Epithelial cell of esophagus (primary cell): ENCODE measurements around the gene PRELID3B.

ENCODE experiments used
- DNase-seq: peaks from one replicate; pipeline ENCODE4 v3.0.0; 2010; ENCODE audit warnings: low read depth
- H3K4me3 ChIP-seq: 2 replicates; pipeline ENCODE4 v1.5.1; 2011; ENCODE audit warnings: mild to moderate bottlenecking, low read length, control low read depth
- CTCF ChIP-seq: IDR thresholded peaks from 2 replicates; pipeline ENCODE4 v1.5.1; 2011; ENCODE audit warnings: low read depth, mild to moderate bottlenecking, low read length, control low read depth, inconsistent platforms; ENCODE audit not compliant: insufficient read depth; ENCODE audit errors: missing control alignments

Gene PRELID3B

GRCh38 chr20:58989196-58989595 lies 53.4 kb downstream of the PRELID3B start:
- DNase-seq, result no peak
- TF ChIP-seq CTCF, result no peak
- H3K4me3 ChIP-seq, result no peak overlapping the region

- no peak overlapping the region for H3K4me3 ChIP-seq
- no peak for DNase-seq
- TF ChIP-seq CTCF, result no peak
Observed at GRCh38 chr20:58988565-58988882, 54.1 kb downstream of the PRELID3B start.

GRCh38 chr20:58987790-58988564 lies 54.6 kb downstream of the PRELID3B start:
- no peak for TF ChIP-seq CTCF
- H3K4me3 ChIP-seq, result no peak overlapping the region
- no peak for DNase-seq

- no peak overlapping the region for H3K4me3 ChIP-seq
- DNase-seq, result no peak
Observed at GRCh38 chr20:58986968-58987517, 55.5 kb downstream of the PRELID3B start.

GRCh38 chr20:58986286-58986967 lies 56.2 kb downstream of the PRELID3B start:
- DNase-seq, result no peak
- H3K4me3 ChIP-seq, result no peak overlapping the region
- TF ChIP-seq CTCF, result no peak

More at GRCh38 chr20:58986968-58987517, 55.5 kb downstream of the PRELID3B start:
- no peak for TF ChIP-seq CTCF

GRCh38 chr20:58985656-58986055 lies 56.9 kb downstream of the PRELID3B start:
- no peak for DNase-seq
- TF ChIP-seq CTCF, result no peak
- no peak overlapping the region for H3K4me3 ChIP-seq
